HG02852 (cell line): Measurements from ENCODE around the gene SMIM12.
"Not testable (repeated sequence)": the region's sequence is repeated elsewhere in the genome, so short reads cannot be mapped to it uniquely, and the experiment has no call there.

ENCODE experiments used
- ATAC-seq: cut with Tn5 transposase; IDR thresholded peaks from one replicate; pipeline ENCODE4 v1.9.1; 2021; ENCODE audit warnings: mild to moderate bottlenecking, moderate library complexity; ENCODE audit not compliant: unreplicated experiment

Gene SMIM12

DNA sequence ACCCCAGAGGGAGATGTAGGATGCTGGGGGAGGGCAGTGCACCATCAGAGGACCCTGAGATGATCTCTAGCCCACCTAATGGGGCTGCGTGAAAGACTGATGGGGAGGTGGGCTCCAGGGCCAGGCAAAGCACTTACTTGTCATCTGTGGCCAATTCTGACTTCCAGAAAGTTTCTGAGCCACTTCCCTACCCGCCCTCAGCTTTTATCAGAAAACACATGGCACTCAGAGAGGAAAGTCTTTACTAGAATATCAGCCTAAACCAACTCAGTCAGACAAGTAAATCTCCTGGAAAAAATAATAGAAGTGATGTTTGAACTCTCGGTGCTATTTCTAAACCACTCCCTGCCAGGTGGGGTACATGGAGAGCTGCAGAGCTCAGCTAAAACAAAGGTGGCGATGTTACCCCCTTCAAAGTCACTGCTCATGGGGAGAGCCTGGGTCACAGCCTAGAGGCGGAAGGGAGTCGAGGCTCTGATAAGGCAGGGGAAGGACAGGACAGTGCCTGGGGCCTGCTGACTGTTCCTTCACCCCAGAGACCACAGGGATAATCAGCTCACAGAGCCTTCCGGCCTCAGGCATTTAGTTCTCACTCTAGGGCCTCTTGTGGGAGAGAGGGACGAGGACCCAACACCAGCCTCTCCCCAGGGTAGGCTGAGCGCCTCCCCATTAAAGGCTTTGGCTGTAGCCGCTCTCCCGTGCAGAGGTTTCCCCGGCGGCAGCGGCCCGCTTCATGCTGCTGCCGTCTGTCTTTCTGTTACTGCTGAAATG, 14.2 kb downstream of the SMIM12 start:
- no peak for ATAC-seq

DNA sequence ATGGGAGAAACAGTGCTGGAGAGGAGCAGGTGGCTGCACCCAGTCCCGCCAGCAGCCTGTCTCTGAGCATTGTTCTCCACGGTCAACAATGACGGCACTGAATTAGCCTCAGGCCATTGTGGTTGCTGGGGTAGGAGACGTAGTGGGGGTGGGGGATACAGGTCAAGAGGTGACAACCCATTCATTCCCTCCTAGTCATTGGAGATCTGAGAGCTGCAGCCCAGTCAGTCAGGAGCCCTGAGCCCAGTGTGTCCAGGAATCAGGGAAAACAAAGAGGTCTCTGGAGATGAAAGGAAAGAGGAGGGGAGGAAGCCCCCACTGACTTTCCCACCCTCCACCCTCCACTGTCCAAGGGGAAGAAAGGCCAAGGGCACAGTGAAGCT, 15.3 kb downstream of the SMIM12 start:
- no peak for ATAC-seq

GRCh38 chr1:34843392-34844251, 15.9 kb downstream of the SMIM12 start:
- no peak for ATAC-seq

DNA sequence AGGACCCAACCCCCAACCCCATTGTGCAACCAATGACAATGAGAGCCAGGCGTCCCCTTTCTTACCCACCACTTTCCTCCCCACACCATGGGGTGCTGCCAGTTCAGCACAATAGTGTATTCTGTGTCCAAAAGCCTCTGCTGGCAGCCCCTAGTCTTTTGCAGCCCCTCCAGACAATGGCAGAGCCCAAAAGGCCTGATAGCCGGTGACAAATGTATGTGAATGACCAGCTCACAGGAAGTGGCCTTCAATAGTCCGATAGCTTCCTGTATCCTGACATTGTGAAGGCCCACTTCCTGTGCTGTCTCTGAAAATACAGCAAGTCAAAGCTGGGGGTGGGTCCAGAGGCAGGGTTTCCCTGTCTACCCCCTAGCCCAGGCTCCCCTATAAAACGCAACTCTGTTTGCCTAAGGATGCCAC, 16.6 kb downstream of the SMIM12 start:
- ATAC-seq, result no peak

- ATAC-seq, result no peak
Measured at GRCh38 chr1:34842073-34842472, 17.5 kb downstream of the SMIM12 start.

GRCh38 chr1:34840426-34840825, 19.1 kb downstream of the SMIM12 start:
- ATAC-seq, result no peak

- no peak for ATAC-seq
Measured at GRCh38 chr1:34839526-34840305, 19.8 kb downstream of the SMIM12 start.

GRCh38 chr1:34833711-34834110, 25.8 kb downstream of the SMIM12 start:
- no peak for ATAC-seq

- no peak for ATAC-seq
Measured at GRCh38 chr1:34831721-34832246, 27.8 kb downstream of the SMIM12 start.

DNA sequence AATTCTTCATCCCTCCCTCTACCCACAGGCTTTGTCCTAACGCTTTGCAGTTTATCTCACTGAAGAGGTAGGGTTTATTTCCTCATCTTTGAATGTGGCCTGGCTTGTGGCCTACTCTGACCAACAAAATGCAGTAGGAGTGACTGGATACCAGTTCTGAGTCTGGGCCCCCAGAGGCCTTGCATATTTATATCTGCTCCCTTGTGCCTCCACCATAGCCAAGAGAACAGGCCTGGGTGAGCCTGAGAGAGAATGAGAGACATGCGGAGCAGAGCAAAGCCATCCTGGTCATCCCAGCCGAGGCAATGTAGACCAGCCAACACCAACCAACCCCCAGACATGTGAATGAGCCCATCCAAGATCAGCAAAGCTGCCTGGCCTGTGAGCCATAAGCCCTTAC, 30.3 kb downstream of the SMIM12 start:
- no peak for ATAC-seq

DNA sequence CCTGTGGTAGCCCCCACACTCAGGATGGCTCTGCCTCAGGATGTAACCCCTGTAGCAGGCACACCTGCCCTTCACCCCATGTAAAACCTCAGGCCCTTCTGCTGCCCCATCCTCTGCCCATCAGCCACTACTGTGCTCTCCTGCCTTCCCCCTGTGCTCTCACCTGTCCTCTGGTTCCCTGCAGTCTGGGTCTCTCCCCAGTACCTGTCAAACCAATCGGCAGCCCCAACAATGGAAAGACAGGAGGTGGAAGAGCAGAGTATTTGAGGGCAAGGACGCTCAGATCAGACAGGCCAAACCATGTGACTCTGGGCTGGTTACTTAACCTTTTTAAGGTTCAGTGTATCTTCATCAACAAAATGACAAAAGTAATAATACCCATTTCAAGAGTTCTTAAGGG, 30.9 kb downstream of the SMIM12 start:
- no peak for ATAC-seq

DNA sequence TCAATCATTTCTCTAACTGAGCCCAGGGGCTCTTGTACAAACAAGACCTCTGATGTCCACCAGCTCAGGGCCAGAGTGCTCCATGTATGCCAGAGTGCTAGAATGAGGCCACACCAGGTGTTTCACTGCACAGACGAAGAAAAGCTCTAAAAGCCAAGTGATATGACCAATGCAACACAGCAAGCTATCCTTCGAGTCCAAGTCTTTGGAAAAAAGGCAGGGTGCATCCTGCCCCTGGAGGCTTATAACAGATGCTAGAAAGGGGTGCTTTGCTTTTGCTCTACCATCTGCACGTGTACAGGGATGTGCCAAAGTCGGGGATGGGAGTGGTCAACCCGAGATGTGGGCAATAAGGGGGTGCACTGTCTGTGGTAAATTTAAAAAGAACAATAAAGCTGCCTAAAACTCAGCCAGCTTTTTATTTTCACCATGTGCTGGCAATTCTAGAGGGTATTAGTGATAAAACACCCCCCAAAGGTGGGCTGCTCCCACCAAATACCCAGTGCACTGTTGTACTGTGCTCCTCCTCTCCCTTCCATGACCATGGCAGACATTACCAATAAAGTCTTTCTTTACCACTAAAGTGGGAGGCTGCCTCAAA, 32.1 kb downstream of the SMIM12 start:
- ATAC-seq, result no peak

DNA sequence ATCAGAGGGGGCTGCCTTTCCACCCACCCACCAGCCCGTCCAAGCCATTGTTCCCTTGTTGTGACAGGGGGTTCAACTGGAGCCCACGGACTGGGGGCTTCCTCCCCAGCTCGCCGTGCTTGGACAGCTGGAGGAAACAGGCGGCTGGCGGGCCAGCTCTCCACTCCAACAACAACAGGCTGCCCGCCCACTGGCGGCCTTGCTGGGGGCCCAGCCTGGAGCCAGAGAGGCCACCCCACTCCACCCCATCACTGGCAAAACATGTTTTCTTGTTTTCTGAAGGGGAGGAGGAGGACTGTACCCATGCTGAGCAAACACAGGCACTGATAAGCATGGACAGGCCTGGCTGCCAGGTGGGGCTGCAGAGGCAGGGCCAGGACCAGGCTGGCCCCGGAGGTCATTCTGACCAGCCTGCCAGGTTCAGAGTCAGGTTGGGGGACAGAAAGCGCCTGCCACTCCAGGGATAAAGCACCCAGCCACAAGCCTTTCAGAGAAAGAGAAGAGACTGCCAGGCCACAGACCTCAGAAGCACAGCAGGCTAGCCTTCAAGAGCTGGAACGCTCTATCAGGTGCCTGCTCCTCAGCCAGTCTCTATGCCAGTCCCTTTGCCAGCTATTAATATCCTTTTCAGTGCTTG, 34.0 kb downstream of the SMIM12 start:
- no peak for ATAC-seq

- no peak for ATAC-seq
Measured at GRCh38 chr1:34824817-34825454, 34.6 kb downstream of the SMIM12 start.

DNA sequence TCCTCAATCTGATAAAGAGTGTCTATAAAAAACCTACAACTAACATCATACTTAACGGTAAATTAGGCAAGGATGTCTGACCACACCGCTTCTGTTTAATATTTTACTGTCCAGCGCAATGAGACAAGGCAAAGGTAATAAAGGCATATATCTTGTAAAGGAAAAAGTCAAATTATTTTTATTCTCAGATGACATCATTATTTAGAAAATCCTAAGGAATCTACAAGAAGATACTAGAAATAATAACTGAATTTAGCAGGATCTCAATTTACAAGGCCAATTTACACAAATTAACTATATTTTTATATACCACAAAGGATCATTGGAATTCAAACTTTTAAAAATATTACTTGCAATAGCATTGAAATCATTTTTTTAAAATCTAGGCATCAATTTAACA, 37.3 kb downstream of the SMIM12 start:
- no peak for ATAC-seq

DNA sequence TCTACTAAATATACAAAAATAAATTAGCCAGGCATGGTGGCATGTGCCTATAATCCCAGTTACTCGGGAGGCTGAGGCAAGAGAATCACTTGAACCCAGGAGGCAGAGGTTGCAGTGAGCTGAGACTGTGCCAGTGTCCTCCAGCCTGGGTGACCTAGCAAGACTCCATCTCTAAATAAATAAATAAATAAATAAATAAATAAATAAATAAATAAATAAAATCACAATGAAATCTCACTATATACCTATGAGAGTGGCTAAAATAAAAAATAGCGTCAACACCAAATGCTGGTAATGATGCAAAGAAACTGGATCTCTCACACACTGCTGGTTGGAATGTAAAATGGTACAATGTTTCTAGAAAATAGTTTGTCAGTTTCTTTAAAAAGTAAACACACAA, 40.7 kb downstream of the SMIM12 start:
- ATAC-seq, result not testable (repeated sequence)

DNA sequence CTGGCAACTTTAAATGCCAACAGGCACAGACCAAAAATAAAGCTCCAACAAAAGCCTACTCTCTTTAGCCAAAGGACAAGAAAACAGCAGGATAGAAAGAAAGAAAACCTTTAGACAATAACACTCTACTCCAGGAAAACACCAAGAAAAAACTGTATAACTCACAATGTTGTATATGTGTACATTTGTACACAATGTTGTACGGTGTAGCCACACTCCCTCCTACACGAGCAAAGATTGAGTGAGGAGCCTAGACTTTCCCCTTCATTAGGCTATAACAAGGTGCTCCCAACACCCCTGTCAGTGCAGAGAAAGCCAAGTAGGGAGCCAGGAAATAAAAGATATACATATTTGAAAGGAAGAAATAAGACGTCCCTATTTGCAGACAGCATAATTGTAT, 42.8 kb downstream of the SMIM12 start:
- no peak for ATAC-seq

DNA sequence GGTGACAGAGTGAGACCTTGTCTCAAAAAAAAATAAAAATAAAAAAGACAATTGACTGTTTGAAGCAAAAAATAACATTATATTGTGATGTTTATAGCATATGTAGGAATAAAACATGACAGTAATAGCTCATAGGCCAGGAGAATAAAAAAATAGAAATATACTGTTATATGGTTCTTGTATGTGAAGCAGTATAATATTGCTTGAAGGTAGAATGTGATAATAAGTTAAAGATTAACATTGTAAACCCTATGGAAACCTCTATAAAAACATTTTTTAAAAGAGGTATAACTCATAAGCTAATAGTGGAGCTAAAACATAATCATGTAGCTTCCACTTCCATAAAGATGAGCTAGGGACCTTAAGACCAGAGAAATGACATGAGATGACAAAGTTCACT, 43.2 kb downstream of the SMIM12 start:
- ATAC-seq, result no peak

DNA sequence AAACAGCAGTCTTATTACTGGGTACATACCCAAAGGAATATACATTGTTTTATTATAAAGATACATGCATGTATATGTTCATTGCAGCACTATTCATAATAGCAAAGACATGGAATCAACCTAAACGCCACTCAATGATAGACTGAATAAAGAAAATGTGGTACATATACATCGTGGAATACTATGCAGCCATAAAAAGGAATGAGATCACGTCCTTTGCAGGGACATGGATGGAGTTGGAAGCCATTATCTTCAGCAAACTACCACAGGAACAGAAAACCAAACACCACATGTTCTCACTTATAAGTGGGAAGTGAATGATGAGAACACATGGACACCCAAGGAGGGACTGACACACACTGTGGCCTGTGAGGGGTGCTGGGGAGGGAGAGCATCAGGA, 48.8 kb downstream of the SMIM12 start:
- ATAC-seq, result not testable (repeated sequence)
